ENCODE results near the gene EFNA5. TPM values are rescaled to one million over a fixed set of nuclear protein-coding genes. Genes with fewer than 3 reads are reported as not detected.

Gene EFNA5
- total RNA-seq, 1 experiment from 2014 or later = 216 TPM

DNA sequence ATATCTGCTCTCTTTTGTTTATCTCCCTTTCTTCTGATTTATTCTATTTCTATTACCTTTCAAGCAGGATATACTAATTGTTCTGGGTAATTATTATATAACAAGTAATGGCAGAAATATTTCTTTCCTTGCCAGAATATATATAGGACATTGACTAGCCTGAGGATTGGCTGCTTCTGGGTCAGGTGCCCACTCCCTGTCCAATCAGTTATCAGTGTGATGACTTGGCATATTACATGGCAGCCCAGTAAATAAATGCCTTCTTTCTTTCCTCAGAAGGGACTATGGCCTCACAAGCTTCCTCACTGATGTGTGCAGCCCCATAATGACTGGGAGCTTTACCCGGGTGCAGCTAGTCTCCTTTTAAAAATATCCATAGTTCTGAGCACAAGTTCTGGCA, 301.1 kb downstream of the EFNA5 start:
- no peaks in the 10 kb centered on the region for H3K27me3 Mint-ChIP-seq (ENCODE audit: unreplicated experiment)
- H3K9me3 Mint-ChIP-seq (ENCODE audit: low read depth, unreplicated experiment) = no peaks in the 10 kb centered on the region
- no peak overlapping the region for H3K4me3 Mint-ChIP-seq (ENCODE audit: low read depth, unreplicated experiment)
- TF ChIP-seq, protein P1, sequence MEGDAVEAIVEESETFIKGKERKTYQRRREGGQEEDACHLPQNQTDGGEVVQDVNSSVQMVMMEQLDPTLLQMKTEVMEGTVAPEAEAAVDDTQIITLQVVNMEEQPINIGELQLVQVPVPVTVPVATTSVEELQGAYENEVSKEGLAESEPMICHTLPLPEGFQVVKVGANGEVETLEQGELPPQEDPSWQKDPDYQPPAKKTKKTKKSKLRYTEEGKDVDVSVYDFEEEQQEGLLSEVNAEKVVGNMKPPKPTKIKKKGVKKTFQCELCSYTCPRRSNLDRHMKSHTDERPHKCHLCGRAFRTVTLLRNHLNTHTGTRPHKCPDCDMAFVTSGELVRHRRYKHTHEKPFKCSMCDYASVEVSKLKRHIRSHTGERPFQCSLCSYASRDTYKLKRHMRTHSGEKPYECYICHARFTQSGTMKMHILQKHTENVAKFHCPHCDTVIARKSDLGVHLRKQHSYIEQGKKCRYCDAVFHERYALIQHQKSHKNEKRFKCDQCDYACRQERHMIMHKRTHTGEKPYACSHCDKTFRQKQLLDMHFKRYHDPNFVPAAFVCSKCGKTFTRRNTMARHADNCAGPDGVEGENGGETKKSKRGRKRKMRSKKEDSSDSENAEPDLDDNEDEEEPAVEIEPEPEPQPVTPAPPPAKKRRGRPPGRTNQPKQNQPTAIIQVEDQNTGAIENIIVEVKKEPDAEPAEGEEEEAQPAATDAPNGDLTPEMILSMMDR (IDR thresholded peaks at IDR 0.05; ENCODE audit: unreplicated experiment) = no peak
- DNase-seq = no peak
- H3K36me3 Mint-ChIP-seq (ENCODE audit: insufficient read depth, unreplicated experiment) = peaks cover 13% of the 10 kb centered on the region
- H3K4me1 Mint-ChIP-seq (ENCODE audit: low read depth, unreplicated experiment) = peaks cover 32% of the 10 kb centered on the region
- CTCF ChIA-PET = no interaction called here
- no TSS peak for BruUV-seq (replicated peaks)
- intact Hi-C loops (cut with micrococcal nuclease; ENCODE audit: unreplicated experiment) = loop anchor here (10.0 kb wide), 1 partner anchor 425 kb away; no protein-coding TSS in a partner anchor
- H3K27ac Mint-ChIP-seq (ENCODE audit: unreplicated experiment) = no peak overlapping the region

DNA sequence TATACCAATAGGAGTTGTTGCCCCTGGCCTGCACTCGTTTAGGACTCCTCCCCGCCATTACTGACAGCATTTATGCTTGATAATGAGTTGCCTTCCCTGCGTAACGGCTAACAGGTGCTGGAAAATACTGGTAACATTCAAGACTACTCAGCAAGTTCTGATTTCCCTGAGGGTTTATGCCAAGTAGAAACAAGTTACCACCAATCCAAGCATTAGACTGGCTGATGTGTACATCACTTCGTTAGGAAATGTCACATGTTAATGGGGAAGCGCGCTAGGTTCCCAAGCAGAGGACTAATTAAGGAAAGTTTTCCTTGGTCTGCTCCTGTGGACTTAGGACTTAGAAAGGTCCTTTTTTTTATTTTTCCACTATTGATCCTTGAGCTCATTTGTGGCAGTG, 302.1 kb downstream of the EFNA5 start:
- intact Hi-C loops (cut with micrococcal nuclease; ENCODE audit: unreplicated experiment) = loop anchor here (10.0 kb wide), 1 partner anchor 424 kb away; no protein-coding TSS in a partner anchor
- Mint-ChIP-seq H3K4me1 (ENCODE audit: low read depth, unreplicated experiment) (peaks cover 35% of the 10 kb centered on the region), H3K27me3 (ENCODE audit: unreplicated experiment) (no peaks in the 10 kb centered on the region), H3K36me3 (ENCODE audit: insufficient read depth, unreplicated experiment) (peaks cover 13% of the 10 kb centered on the region), H3K4me3 (ENCODE audit: low read depth, unreplicated experiment) (no peak overlapping the region), H3K9me3 (ENCODE audit: low read depth, unreplicated experiment) (no peaks in the 10 kb centered on the region), H3K27ac (ENCODE audit: unreplicated experiment) (no peak overlapping the region)
- TF ChIP-seq, protein P1 (IDR thresholded peaks at IDR 0.05; ENCODE audit: unreplicated experiment) = no peak
- no TSS peak for BruUV-seq (replicated peaks)
- CTCF ChIA-PET = no interaction called here
- DNase-seq = no peak

DNA sequence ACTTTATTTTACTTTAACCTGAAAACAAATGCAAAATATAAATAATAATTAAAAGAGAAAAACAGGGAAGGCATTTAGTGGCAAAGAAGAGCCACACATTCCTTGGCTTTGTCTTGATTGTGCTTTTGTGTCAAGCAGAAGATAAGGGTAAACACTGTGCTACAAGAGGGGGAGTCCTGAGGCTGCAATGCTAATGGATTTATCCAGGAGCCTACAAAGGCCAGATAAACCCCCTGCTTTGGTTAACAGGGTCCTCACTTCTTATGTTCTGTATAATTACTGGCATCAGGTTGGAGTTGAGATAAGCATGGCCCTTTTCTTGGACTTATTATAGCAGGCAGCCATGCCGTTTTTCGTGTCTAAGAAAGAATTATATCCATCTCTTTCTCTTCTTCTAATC, 302.8 kb downstream of the EFNA5 start:
- Mint-ChIP-seq H3K36me3 (ENCODE audit: insufficient read depth, unreplicated experiment) (peaks cover 13% of the 10 kb centered on the region), H3K4me3 (ENCODE audit: low read depth, unreplicated experiment) (no peak overlapping the region), H3K4me1 (ENCODE audit: low read depth, unreplicated experiment) (peaks cover 35% of the 10 kb centered on the region), H3K27me3 (ENCODE audit: unreplicated experiment) (no peaks in the 10 kb centered on the region), H3K9me3 (ENCODE audit: low read depth, unreplicated experiment) (no peaks in the 10 kb centered on the region), H3K27ac (ENCODE audit: unreplicated experiment) (no peak overlapping the region)
- TF ChIP-seq, protein P1 (IDR thresholded peaks at IDR 0.05; ENCODE audit: unreplicated experiment) = no peak
- no peak for DNase-seq
- CTCF ChIA-PET = no interaction called here
- intact Hi-C loops (cut with micrococcal nuclease; ENCODE audit: unreplicated experiment) = loop anchor here (10.0 kb wide), 1 partner anchor 423 kb away; no protein-coding TSS in a partner anchor
- no TSS peak for BruUV-seq (replicated peaks)

DNA sequence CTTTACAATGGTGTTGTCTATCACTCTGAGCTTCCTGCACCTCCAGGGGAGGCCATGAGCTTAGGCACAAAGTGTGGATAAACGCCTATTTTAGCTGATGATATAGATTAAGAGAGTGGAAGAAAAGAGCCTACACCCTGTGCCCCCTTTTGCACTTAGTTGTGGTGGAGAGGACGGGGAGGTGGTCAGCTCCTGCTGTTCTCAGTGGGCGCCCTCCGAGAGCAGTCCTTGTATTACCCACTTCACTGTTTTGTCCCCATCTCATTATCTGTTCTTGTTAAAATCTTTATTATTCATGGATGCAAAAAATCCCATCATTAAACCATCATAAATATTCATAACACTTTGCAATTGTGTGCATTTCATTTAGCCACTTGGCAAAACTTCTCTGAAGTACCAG, 303.3 kb downstream of the EFNA5 start:
- DNase-seq = no peak
- Mint-ChIP-seq H3K4me3 (ENCODE audit: low read depth, unreplicated experiment) (no peak overlapping the region), H3K27ac (ENCODE audit: unreplicated experiment) (no peak overlapping the region), H3K4me1 (ENCODE audit: low read depth, unreplicated experiment) (peaks cover 35% of the 10 kb centered on the region), H3K36me3 (ENCODE audit: insufficient read depth, unreplicated experiment) (peaks cover 13% of the 10 kb centered on the region), H3K27me3 (ENCODE audit: unreplicated experiment) (no peaks in the 10 kb centered on the region), H3K9me3 (ENCODE audit: low read depth, unreplicated experiment) (no peaks in the 10 kb centered on the region)
- intact Hi-C loops (cut with micrococcal nuclease; ENCODE audit: unreplicated experiment) = loop anchor here (10.0 kb wide), 1 partner anchor 423 kb away; no protein-coding TSS in a partner anchor
- TF ChIP-seq, protein P1 (IDR thresholded peaks at IDR 0.05; ENCODE audit: unreplicated experiment) = no peak
- BruUV-seq (replicated peaks) = no TSS peak
- CTCF ChIA-PET = no interaction called here

All from Calu3 (cell line).